HuH-7 (cell line): ENCODE results near the gene RASGRP3.

ENCODE experiments used
- DNase-seq: peaks from one replicate; pipeline ENCODE4 v3.0.0; 2011; ENCODE audit warnings: low spot score

RASGRP3 gene

DNA sequence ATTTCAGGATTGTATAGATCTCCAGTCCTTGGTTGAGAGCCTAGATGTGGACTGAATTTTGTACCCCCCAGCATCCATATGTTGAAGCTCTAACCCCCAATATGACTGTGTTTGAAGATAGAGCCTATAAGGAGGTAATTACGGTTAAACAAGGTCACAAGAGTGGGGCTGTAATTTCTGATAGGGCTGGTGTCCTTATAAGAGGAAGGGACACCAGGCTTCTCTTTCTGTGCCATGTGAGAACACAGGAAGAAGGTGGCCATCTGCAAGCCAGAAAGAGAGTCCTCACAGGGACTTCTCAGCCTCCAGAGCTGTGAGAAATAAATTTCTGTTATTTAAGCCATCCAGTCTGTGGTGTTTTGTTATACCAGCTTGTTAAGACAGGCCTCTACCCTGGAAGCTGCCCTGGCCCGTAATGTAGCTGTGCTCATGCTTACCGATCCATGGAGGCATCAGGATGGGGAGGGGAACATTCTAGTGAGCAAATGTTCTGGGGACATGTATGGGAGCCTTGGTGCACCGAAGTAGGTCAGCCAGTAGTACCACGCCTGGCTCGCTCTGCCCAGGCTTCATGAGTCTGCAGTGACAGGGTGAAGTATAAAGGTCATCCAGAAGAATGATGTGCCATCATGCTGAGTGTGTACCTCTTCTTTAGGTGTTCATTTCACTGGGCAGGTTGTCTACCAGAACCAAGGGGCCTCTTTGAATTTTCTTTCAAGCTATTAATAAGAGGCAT is 16.1 kb downstream of the RASGRP3 start:
- no peak for DNase-seq

DNA sequence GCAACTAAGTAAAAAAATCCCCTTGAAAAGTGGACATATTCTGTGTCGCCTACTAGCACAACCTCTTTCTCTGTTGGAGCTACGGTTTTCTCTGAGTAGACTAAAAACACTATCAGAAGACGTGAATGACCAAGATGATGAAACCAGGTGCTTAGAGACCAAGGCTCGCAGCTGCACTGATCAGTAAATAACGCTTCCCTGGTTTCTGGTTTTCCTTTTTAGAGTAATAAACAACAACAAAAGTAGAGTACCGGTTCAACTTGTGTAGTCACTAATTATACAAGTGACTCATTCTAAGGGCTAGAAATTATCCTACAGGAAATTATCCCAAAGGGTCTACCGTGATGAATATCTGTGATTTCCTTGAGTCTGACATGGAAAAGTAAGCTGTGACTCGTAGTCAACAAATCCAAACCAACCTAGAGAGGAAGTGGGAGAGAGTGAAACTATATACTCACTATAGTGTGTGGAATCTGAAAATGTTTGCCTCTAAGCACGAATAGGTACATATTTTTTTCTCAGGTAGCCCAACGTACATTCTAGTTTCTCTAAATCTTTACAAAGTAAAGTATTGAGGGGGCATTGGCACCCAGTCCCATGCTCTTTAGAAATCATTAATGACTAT is 17.8 kb downstream of the RASGRP3 start:
- DNase-seq = no peak

DNA sequence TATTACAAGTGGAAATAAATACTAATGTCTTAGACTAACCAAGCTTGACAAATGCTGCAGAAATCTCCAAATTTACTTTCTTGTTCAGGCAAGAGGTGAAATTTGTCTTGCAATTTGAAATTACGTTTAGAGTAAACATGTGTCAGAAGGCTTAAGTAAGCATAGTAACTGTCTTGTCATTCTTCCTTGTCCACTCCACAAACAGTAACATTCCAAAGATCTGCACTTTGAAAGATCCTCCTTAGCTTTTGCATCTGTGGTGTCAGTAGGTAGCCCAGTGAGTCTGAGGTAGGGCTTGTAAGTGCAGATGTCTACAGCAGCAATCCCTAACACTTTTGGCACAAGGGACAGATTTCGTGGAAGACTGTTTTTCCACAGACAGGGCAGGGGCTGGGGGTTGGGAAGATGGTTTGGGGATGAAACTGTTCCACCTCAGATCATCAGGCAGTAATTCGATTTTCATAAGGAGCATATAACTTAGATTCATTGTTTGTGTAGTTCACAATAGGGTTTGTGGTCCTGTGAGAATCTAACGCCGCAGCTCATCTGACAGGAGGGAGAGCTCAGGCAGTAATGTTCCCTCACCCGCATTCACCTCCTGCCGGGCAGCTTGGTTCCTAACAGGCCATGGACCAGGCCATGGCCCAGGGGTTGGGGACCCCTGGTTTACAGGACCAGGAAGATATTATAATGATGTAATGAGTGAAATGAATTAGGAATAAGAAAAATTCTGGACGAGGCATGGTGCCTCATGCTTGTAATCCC is 18.6 kb downstream of the RASGRP3 start:
- no peak for DNase-seq

DNA sequence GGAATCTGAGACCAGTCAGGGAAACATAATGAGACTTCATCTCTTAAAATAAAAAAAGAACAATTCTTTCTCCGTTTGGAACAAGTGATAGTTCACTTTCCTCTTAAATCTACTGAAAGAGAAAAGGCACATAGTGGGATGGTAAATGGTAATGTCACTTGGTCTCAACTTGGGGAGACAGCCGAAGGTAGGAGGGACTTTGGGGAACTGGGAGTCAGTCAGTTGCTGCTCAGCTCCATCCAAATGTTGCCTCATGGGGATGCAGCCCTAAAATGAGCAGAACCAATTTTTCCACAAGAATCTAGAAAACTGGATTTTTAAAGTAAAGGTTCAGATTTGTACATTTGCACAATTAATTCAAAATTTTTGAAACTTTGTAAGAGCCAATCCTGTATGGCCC is 19.2 kb downstream of the RASGRP3 start:
- DNase-seq = no peak

DNA sequence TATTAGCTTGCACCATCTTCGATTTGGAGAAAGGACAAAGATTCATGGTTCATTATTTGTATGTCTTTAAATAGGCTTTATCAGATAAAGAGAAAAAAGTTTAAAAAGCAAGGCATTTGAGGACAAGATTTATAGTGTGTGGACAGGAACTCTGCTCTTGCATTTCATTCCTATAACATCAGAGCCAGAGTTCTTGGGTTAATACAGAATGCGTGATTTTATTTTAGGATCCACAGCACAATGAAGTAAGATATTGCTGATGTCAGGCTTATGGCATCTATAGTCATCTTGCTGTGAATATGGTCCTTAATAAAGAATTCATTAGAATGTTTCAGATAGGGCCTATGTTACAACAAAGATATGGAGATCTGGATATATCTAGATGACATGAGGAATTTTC is 19.7 kb downstream of the RASGRP3 start:
- DNase-seq = no peak

DNA sequence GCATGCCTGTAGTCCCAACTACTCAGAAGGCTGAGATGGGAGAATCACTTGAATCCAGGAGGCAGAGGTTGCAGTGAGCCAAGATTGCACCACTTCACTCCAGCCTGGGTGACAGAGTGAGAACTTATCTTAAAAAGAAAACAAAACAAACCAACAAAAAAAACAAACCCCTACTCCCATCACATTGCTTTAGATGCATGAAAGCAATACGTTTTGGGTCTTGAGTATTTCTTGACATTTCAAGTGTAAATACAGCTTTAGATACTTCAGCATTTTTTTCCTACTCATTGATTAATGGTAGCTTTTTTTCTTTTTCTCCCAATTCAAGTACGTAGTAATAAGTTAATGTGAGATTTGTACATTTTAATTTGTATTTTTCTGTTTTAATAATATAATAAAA is 20.3 kb downstream of the RASGRP3 start:
- no peak for DNase-seq

DNA sequence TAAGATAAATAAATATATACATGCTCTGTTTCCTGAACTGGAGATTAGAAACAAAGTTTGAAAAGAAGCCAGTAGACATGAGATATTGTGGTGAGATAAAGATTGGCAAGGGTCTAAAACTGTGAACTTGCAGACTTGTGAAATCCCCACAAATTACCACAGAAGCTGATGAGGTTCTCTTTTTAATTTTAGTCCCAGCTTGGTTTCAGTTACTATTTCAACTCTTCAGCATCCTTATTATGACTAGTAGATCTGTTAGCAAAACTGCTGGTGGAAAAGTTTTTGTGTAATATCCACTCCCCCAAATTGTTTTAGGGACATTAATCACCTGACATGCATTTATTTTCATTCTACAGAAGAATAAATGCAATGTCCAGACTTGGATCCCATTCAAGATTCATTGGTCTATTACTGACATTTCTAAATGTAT is 20.8 kb downstream of the RASGRP3 start:
- no peak for DNase-seq

DNA sequence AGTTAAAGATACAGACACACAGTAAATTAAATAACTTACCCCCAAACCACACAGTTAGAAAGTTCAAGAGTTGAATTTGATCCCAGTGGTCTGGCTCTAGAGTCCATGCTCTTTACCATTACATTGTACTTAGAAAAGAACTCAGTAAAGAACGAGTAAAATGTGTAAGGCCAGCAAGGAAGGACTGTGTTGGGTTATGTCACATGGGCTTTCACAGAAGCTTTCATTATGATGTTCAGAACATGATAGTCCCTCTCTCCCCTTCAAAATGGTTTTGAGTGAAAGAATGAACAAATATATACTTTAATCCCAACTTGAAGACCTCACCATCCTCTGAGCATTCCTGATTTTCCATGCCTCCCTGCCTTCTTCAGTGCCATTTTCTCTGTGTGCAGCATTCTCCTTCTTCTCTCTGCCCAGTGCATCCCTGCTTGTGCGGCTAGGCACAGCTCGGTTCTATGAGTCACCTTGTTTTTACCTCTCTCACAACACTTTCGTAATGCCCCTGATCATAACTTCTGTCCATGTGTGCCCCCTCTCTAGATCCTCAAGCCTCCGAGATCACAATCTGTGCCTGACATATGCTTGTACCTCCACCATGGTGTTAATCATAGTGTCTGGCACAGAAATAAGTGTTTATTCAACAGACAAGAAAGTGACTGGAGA is 22.0 kb downstream of the RASGRP3 start:
- no peak for DNase-seq

DNA sequence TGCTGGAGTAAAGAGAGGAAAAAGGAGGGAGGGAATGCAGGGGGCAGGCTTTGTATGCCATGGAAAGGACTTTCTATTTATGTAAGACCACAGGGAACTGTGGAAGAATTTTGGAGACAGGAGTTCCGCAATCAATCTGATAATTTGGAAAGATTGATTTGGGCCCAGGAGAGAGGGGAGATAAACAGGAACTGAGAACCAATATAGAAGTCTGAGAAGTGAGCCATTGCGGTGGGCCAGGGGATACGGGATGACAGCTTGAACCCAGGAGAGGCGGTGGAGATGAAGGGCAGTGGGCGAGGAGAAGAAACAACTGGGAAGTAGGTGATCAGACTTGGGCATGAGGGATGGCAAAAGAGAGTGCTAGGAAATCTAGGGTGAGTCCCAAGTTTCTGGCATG is 23.7 kb downstream of the RASGRP3 start:
- no peak for DNase-seq

DNA sequence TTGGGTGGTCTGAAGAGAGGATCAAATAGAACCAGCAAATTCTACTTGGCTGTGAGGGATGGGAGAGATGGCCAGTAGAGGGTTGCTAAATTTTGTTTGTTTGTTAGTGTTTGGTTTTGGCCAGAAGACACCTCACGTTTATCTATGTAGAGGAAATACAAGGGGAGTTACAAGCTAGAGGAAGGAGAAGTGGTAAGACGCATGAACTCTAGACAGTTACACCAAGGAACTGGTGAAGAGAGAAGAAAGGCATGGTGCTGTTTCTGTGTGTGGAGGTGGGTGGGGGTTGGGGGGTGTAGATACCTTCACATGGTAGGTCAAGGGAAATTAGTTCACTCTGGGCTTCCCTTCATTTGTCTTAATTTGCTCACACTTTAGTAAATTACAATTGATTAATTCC is 25.6 kb downstream of the RASGRP3 start:
- no peak for DNase-seq

DNA sequence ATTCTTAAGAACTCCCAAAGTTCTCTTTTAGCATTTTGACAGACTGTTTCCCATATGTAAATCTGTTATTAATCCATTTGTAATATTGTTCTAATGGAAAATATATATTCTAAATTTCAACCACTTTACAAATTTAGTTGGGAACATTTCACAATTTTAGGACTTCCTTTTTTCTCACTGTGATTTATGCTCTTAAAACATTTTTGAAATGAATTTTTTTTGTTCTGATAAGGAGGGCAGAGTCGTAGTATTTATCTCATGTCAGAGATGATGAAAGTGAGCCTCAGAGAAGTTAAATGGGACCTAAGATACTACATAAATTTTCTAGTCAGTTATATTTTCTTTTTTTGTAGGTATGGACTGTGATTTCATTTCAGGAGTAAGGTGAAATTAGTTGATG is 26.6 kb downstream of the RASGRP3 start:
- DNase-seq = no peak

DNA sequence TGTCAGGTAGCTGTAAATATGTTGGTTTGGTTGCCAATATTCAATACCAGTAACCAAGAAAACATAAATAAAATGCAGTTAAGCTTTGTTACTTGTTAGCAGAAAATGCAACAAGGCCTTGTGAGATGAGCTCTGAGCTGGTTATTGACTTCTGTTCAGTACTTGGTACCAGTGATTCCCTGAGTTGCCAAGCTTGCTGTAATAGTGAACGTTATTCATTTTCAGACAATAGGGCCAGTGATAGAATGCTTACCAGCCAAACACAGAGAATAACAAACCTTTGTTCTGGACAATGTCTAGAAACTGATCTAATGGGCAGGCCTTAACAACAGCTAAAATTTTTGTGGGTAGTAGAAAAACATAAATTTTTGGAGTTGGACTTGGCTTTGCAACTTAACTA is 29.5 kb downstream of the RASGRP3 start:
- no peak for DNase-seq

DNA sequence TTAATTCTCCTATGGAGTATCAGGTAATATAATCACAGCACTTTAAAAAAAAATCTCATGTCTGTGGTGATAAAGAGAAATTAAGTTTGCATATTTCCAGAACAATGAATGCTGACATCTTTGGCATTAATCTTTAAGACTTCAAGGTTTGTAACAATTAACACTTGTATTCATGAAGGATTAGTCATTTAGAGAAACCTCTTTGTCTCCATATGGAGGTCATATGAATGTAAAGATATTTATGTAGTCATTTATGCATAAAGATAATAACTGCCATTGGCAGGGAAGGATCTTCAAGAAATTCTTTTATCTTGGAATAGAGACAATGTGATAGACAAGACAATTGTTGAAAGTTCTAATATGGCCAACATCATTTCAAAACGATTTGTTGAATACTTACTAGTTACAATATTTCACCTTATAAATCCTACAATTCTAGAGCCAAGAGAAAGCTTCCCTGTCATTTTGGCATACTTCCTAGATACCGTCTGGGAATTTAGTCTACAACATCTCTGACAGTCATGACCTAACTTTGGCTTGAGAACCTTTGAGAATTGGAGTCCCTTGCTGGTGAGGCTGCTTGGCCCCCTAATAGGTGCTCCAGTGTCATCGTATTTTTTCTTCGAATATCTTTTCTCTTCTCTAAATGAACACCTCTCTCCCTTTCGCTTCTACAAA is 33.6 kb downstream of the RASGRP3 start:
- DNase-seq = no peak

DNA sequence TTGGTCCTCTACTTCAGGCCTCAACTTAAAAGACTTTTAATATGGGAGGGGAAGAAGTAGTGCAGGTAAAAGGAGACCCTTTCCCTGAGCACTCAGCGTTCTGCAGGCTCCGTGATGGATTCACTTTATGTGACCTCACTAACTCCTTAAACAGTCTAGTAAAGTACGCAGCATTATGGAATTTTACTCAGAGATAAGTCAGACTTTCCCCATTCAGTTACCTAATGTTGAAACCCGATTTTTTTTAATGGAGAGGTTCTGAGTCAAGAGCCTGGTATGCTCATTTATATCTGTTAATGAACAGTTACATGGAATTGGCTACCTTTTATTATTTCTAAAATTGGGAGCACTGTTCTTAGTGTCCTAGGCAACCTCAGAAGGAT is 34.1 kb downstream of the RASGRP3 start:
- no peak for DNase-seq

DNA sequence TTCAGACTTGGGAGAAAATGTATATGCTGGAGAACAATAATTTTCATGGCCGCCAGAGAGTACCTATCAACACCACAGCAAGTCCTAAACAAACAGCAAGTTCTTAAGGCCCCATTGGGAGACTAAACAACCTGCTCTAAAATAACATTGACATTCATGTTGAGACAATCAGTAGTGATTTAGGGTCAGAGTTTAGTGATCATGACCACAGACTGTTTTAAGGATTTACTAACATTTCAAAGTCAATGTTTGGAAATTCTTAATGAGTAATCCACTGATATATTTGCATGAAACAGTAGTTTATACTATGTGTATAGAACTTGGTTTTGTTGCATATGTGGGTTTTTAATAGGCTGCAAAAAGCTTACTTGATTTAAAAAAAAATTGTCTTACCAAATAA is 34.7 kb downstream of the RASGRP3 start:
- DNase-seq = no peak

DNA sequence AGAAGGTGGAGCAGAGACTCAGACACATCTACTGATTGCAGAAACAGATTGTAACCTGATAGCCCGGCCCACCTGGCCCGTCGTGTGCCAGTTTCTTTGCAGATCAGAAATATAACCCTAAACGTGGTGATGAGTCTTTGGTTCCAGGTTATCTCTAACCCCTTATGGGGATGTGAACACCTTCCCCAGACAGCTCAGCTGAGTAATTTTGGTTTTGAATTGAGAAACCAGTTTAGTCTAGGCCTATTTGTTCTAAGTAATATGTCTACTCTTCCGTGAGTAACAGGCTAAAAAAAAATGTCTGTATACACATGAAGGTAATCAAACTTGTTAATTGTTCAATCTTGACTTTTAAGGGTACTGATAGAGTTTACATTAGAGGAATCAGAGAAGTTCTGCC is 35.7 kb downstream of the RASGRP3 start:
- DNase-seq = no peak

DNA sequence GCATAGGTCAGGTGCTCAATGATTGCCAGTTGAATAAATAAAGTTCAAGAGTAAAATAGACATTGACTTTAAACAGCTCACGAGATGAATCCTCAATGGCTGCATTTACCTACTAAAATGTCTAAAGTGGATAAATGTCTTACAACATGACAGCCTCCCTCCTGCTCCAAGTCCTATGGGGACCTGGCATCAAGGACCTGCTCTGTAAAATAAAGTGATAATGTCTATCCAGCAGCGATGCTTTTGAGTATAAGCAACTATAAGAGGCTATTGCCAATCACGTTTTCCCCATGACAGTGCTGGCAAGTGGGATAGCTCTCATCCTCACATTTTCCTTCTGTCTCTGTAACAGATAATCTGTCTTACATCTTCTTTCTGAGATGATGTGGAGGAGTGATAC is 37.0 kb downstream of the RASGRP3 start:
- no peak for DNase-seq

DNA sequence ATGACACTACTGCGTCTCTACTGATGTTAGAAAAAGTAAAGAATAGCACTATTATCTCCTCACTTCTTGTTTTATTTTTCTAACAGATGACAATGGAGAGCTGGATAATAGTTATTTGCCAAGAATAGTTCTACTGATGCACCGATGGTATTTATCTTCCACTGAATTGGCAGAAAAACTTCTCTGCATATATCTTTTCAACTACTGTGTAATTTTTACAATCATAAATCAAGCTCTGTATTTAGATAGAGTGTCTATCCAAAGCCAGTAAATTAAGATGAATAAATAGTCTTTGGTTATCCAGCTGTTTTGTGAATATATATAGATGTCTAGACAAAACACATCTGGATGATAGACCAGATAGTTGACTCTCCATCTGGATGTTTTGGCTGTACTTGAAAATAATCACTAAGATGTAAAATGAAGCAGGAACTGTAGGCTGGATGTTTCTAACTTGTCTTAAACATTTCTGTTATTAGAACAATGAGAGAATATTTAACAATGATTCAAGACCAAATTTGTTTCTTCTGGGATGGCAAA is 40.1 kb downstream of the RASGRP3 start:
- no peak for DNase-seq

DNA sequence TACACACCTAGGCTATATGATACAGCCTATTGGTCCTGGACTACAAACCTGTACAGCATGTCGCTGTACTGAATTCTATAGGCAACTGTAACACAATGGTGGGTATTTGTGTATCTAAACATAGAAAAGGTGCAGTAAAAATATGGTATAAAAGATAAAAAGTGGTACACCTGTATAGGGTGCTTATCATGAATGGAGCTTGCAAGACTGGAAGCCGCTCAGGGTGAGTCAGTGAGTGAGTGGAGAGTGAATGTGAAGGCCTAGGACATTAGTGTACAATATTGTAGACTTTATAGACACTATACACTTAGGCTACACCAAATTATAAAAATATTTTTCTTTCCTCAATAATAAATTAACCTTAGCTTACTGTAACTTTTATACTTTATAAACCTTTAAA is 41.8 kb downstream of the RASGRP3 start:
- no peak for DNase-seq

DNA sequence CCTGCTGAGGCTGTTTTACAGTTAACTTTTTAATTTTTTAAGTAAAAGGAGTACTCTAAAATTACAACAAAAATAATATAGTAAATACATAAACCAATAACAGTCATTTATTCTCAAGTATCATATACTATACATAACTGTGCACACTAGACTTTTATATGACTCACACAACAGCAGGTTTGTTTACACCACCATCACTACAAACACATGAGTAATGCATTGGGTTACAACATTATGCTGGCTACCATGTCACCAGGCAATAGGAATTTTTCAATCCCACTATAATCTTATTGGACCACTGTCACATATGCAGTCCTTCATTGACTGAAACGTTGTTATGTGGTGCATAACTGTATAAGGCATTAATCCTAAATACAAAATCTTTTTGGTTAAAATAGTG is 42.5 kb downstream of the RASGRP3 start:
- no peak for DNase-seq

DNA sequence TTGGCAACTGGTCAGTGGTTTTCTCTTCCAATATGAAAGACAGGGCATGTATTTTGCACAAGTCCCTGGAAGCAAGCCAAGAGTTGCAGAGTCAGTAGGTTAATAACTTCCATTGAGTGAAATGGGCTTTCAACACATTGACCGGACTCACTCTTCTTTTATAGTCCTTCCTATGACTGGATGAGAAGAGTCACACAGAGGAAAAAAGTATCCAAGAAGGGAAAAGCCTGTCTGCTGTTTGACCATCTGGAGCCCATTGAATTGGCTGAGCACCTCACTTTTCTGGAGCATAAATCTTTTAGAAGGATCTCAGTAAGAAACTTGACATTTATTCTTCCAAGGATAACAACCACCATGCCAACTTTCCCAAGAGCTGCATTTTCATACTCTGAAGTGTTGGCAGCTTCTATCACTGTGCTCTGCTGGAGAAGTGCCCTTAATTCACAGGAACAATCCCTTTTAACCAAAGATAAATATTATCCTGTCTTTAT is 45.4 kb downstream of the RASGRP3 start:
- no peak for DNase-seq

DNA sequence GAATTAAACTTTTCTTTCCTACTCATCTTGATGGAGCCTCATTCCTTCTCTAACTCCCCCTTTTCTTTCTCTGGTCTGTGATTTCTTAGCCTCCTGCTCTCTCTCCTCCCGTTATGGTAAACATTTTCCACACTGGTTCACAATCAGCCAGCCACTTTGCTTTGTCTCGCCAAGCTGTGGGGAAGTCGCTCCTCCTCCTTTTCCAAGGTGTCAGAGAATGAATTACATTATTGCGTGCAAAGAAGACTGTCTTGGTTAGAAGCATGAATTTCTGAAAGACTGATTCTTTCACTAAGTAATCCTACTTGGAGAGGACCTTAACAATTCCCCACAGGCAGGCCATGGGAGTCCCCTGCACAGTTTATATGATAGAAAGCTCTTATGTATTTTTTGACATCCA is 46.1 kb downstream of the RASGRP3 start:
- no peak for DNase-seq
